HepG2 (cell line): Measurements from ENCODE around the gene ZNF106. TPM values are rescaled to one million over a fixed set of nuclear protein-coding genes. Genes with fewer than 3 reads are reported as not detected.
A peak's percentile ranks its signal among the peaks of the same experiment; 100 is the strongest.

Source experiments
- KDM4B ChIP-seq: sonication (generic); formaldehyde crosslinking; IDR thresholded peaks from 2 replicates; pipeline ENCODE4 v1.4.0; 2020; ENCODE audit warnings: missing genetic modification reagents
- MAFG ChIP-seq: sonication (generic); formaldehyde crosslinking; IDR thresholded peaks from 2 replicates; pipeline ENCODE4 v1.5.1; 2020; ENCODE audit warnings: mild to moderate bottlenecking, missing genetic modification reagents
- MZF1 ChIP-seq: sonication (generic); formaldehyde crosslinking; IDR thresholded peaks from 2 replicates; pipeline ENCODE4 v1.8.1; 2023; ENCODE audit warnings: mild to moderate bottlenecking, missing genetic modification reagents, borderline replicate concordance
- PHF8 ChIP-seq: sonication (generic); formaldehyde crosslinking; IDR thresholded peaks from 2 replicates; pipeline ENCODE4 v1.5.0; 2020; ENCODE audit warnings: missing genetic modification reagents
- RFXAP ChIP-seq: sonication (generic); formaldehyde crosslinking; IDR thresholded peaks from 2 replicates; pipeline ENCODE4 v1.4.0; 2020; ENCODE audit warnings: missing genetic modification reagents, borderline replicate concordance
- SIN3B ChIP-seq: fragments of 150-350 bp; IDR thresholded peaks from 2 replicates; pipeline ENCODE4 v1.6.1; 2014; ENCODE audit warnings: low read length
- SNAPC4 ChIP-seq: sonication (generic); formaldehyde crosslinking; IDR thresholded peaks from 2 replicates; pipeline ENCODE4 v1.4.0; 2020; ENCODE audit warnings: mild to moderate bottlenecking, missing genetic modification reagents
- SYNCRIP ChIP-seq: fragments of 200-400 bp; formaldehyde crosslinking; IDR thresholded peaks from 2 replicates; pipeline ENCODE4 v1.6.1; 2018; ENCODE audit warnings: mild to moderate bottlenecking, low read depth, low read length; ENCODE audit not compliant: insufficient read depth
- ZNF260 ChIP-seq: sonication (generic); formaldehyde crosslinking; IDR thresholded peaks from 2 replicates; pipeline ENCODE4 v1.4.0; 2020; ENCODE audit warnings: missing genetic modification reagents, low read depth, mild to moderate bottlenecking, borderline replicate concordance
- ZNF296 ChIP-seq: sonication (generic); formaldehyde crosslinking; conservative IDR thresholded peaks from 2 replicates; pipeline ENCODE4 v1.5.0; 2020; ENCODE audit warnings: mild to moderate bottlenecking, missing genetic modification reagents
- ZNF543 ChIP-seq: sonication (generic); formaldehyde crosslinking; IDR thresholded peaks from 2 replicates; pipeline ENCODE4 v1.4.0; 2020; ENCODE audit warnings: mild to moderate bottlenecking, missing genetic modification reagents
- polyA plus RNA-seq, 8 experiments: library from polyadenylated mRNA; depleted of rRNA in 3 of 8; stranded (reverse) in 7 of 8; unstranded in 1 of 8; fragments of >200 nt; fragmentation: Illumina TruSeq in 4 of 8; extraction: Trizol in 4 of 8; gene quantifications; 2 replicates each; pipeline versions ENCODE4 v1.2.1 to v1.2.3, GENCODE V29; 2011 to 2016; ENCODE audit warnings: low read depth in 4 of 8, missing spikeins in 1 of 8, mixed read lengths in 1 of 8; ENCODE audit not compliant: insufficient read depth in 1 of 8
- total RNA-seq, 5 experiments: library from RNA; depleted of rRNA; stranded (reverse); fragments of >200 nt; fragmentation: Illumina TruSeq; extraction: Trizol; gene quantifications; 2 replicates each; pipeline ENCODE4 v1.2.3, GENCODE V29; 2016; ENCODE audit warnings: low read depth in 1 of 5
- TF ChIP-seq, protein P1 (sequence below): sonication (generic); formaldehyde crosslinking; IDR thresholded peaks from 2 replicates; pipeline ENCODE4 v1.5.0; 2020; ENCODE audit warnings: missing genetic modification reagents
- TF ChIP-seq, protein P2 (sequence below): sonication (generic); formaldehyde crosslinking; IDR thresholded peaks from 2 replicates; pipeline ENCODE4; 2020; ENCODE audit warnings: missing genetic modification reagents, mild to moderate bottlenecking, borderline replicate concordance
- TF ChIP-seq, protein P3 (sequence below): sonication (generic); formaldehyde crosslinking; IDR thresholded peaks from 2 replicates; pipeline ENCODE4 v1.4.0; 2020; ENCODE audit warnings: mild to moderate bottlenecking, missing genetic modification reagents
- TF ChIP-seq, protein P4 (sequence below): sonication (generic); formaldehyde crosslinking; IDR thresholded peaks from 2 replicates; pipeline ENCODE4 v1.8.0; 2022; ENCODE audit warnings: mild to moderate bottlenecking, missing genetic modification reagents; ENCODE audit not compliant: insufficient replicate concordance

ZNF106 gene
- total and polyA plus RNA-seq, 2 of the 13 experiments (the other 11 are each of a cell fraction or from before 2014, with no cell fraction given): 12.5 to 35.1 TPM

DNA sequence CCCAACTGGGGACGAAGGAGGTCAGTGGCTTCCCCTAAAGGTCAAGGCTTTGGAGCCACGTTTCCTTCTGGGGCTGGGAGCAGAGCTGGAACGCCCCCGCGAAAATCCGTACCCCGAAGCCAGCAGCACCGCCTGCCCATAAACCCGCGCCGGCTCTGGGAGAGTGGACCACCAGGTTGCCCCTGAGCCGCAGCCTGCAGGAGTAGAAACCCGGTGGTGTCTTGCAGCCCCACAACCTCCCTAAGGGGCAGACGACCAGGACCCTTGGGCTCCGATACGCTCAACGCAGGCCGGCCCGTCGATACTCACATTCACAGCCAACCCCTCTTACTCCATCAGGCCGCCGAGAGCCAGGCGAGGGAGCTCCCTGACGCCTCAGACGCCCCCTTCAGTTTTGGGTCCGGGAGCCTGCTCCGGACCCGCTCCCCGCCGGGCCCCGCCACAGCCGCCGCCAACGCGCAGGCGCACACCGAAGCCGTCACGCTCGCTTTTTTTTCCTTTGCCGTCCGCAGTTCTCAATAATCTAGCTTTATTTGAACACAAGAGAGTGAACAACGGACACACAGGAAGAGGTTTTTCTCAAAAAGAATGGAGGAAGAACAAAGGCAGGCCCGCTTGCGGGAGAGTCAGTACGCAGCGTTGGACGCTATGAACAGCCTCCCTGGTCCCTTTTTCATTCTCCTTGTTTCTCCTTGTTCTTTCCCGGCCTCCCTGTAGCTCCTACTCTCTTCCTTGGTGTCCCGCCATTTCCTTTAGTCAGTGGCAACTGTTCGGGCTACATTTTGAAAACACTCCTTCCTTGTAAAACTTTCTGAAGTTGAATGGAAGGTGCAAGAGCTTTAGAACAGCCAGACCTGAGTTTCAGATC, at the start of gene ZNF106 (continued):
- peak; percentile 45; the same call in 1 of the 2 replicates for TF ChIP-seq SNAPC4
- no peak for TF ChIP-seq MZF1 (CRISPR knock-in tag)
- TF ChIP-seq, protein P1, sequence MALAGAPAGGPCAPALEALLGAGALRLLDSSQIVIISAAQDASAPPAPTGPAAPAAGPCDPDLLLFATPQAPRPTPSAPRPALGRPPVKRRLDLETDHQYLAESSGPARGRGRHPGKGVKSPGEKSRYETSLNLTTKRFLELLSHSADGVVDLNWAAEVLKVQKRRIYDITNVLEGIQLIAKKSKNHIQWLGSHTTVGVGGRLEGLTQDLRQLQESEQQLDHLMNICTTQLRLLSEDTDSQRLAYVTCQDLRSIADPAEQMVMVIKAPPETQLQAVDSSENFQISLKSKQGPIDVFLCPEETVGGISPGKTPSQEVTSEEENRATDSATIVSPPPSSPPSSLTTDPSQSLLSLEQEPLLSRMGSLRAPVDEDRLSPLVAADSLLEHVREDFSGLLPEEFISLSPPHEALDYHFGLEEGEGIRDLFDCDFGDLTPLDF (CRISPR knock-in tag): peak; percentile 76
- TF ChIP-seq MAFG (CRISPR knock-in tag): no peak
- no peak for TF ChIP-seq ZNF296
- TF ChIP-seq, protein P2, sequence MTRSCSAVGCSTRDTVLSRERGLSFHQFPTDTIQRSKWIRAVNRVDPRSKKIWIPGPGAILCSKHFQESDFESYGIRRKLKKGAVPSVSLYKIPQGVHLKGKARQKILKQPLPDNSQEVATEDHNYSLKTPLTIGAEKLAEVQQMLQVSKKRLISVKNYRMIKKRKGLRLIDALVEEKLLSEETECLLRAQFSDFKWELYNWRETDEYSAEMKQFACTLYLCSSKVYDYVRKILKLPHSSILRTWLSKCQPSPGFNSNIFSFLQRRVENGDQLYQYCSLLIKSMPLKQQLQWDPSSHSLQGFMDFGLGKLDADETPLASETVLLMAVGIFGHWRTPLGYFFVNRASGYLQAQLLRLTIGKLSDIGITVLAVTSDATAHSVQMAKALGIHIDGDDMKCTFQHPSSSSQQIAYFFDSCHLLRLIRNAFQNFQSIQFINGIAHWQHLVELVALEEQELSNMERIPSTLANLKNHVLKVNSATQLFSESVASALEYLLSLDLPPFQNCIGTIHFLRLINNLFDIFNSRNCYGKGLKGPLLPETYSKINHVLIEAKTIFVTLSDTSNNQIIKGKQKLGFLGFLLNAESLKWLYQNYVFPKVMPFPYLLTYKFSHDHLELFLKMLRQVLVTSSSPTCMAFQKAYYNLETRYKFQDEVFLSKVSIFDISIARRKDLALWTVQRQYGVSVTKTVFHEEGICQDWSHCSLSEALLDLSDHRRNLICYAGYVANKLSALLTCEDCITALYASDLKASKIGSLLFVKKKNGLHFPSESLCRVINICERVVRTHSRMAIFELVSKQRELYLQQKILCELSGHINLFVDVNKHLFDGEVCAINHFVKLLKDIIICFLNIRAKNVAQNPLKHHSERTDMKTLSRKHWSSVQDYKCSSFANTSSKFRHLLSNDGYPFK (CRISPR knock-in tag): peak; percentile 65; the same call in 1 of the 2 replicates
- TF ChIP-seq SIN3B: 0 out of 2 replicates have a peak, but pooled peaks have one; percentile 43
- peak; percentile 92 for TF ChIP-seq PHF8 (CRISPR knock-in tag)
- TF ChIP-seq, protein P3, sequence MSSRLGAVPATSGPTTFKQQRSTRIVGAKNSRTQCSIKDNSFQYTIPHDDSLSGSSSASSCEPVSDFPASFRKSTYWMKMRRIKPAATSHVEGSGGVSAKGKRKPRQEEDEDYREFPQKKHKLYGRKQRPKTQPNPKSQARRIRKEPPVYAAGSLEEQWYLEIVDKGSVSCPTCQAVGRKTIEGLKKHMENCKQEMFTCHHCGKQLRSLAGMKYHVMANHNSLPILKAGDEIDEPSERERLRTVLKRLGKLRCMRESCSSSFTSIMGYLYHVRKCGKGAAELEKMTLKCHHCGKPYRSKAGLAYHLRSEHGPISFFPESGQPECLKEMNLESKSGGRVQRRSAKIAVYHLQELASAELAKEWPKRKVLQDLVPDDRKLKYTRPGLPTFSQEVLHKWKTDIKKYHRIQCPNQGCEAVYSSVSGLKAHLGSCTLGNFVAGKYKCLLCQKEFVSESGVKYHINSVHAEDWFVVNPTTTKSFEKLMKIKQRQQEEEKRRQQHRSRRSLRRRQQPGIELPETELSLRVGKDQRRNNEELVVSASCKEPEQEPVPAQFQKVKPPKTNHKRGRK (CRISPR knock-in tag): 0 out of 2 replicates have a peak, but pooled peaks have one; percentile 8
- TF ChIP-seq KDM4B (CRISPR knock-in tag): no peak
- TF ChIP-seq SYNCRIP: no peak
- TF ChIP-seq ZNF543 (CRISPR knock-in tag): peak; percentile 61; the same call in 1 of the 2 replicates
- no peak for TF ChIP-seq ZNF260 (CRISPR knock-in tag)
- TF ChIP-seq RFXAP (CRISPR knock-in tag): peak; percentile 44
- TF ChIP-seq, protein P4, sequence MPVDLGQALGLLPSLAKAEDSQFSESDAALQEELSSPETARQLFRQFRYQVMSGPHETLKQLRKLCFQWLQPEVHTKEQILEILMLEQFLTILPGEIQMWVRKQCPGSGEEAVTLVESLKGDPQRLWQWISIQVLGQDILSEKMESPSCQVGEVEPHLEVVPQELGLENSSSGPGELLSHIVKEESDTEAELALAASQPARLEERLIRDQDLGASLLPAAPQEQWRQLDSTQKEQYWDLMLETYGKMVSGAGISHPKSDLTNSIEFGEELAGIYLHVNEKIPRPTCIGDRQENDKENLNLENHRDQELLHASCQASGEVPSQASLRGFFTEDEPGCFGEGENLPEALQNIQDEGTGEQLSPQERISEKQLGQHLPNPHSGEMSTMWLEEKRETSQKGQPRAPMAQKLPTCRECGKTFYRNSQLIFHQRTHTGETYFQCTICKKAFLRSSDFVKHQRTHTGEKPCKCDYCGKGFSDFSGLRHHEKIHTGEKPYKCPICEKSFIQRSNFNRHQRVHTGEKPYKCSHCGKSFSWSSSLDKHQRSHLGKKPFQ (CRISPR knock-in tag): no peak
